ENCODE results near the gene WWOX.

- TF ChIP-seq, protein P1, sequence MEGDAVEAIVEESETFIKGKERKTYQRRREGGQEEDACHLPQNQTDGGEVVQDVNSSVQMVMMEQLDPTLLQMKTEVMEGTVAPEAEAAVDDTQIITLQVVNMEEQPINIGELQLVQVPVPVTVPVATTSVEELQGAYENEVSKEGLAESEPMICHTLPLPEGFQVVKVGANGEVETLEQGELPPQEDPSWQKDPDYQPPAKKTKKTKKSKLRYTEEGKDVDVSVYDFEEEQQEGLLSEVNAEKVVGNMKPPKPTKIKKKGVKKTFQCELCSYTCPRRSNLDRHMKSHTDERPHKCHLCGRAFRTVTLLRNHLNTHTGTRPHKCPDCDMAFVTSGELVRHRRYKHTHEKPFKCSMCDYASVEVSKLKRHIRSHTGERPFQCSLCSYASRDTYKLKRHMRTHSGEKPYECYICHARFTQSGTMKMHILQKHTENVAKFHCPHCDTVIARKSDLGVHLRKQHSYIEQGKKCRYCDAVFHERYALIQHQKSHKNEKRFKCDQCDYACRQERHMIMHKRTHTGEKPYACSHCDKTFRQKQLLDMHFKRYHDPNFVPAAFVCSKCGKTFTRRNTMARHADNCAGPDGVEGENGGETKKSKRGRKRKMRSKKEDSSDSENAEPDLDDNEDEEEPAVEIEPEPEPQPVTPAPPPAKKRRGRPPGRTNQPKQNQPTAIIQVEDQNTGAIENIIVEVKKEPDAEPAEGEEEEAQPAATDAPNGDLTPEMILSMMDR (IDR thresholded peaks at IDR 0.05; ENCODE audit: control extremely low read depth in 1 of 3, insufficient read depth in 1 of 3, low read depth in 1 of 3, low read length in 3 of 3), result no peak
- TF ChIP-seq, protein P2, sequence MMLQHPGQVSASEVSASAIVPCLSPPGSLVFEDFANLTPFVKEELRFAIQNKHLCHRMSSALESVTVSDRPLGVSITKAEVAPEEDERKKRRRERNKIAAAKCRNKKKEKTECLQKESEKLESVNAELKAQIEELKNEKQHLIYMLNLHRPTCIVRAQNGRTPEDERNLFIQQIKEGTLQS (IDR thresholded peaks at IDR 0.05; ENCODE audit: insufficient read depth, low read depth, low read length), result no peak
- TF ChIP-seq TAF1 (IDR thresholded peaks at IDR 0.05; ENCODE audit: low read depth, low read length), result no peak
- no peak for TF ChIP-seq EZH2 (IDR thresholded peaks at IDR 0.05; ENCODE audit: low read depth, low read length, severe bottlenecking)
- TF ChIP-seq SUZ12 (IDR thresholded peaks at IDR 0.05; ENCODE audit: low read length), result no peak
- TF ChIP-seq SIX5 (IDR thresholded peaks at IDR 0.05; ENCODE audit: low read depth, low read length), result no peak
- no peak for TF ChIP-seq EP300 (IDR thresholded peaks at IDR 0.05; ENCODE audit: borderline replicate concordance in 1 of 2, low read depth in 2 of 2, low read length in 2 of 2)
- no peak for TF ChIP-seq KDM1A (IDR thresholded peaks at IDR 0.05; ENCODE audit: borderline replicate concordance, low read length)
- no peak for TF ChIP-seq FOSL1 (IDR thresholded peaks at IDR 0.05; ENCODE audit: insufficient read depth, low read depth, low read length)
These were observed 192.8 kb downstream of the WWOX start for GRCh38 chr16:78292086-78292843.

All from H1 (cell line).